Measurements from ENCODE around the gene TBX1. TPM values are rescaled to one million over a fixed set of nuclear protein-coding genes. Genes with fewer than 3 reads are reported as not detected.
A peak's percentile ranks its signal among the peaks of the same experiment; 100 is the strongest.

The TBX1 gene
- polyA plus RNA-seq, 1 donor (not counting 4 experiments of a cell fraction or from before 2014, with no cell fraction given): 0.10 TPM

DNA sequence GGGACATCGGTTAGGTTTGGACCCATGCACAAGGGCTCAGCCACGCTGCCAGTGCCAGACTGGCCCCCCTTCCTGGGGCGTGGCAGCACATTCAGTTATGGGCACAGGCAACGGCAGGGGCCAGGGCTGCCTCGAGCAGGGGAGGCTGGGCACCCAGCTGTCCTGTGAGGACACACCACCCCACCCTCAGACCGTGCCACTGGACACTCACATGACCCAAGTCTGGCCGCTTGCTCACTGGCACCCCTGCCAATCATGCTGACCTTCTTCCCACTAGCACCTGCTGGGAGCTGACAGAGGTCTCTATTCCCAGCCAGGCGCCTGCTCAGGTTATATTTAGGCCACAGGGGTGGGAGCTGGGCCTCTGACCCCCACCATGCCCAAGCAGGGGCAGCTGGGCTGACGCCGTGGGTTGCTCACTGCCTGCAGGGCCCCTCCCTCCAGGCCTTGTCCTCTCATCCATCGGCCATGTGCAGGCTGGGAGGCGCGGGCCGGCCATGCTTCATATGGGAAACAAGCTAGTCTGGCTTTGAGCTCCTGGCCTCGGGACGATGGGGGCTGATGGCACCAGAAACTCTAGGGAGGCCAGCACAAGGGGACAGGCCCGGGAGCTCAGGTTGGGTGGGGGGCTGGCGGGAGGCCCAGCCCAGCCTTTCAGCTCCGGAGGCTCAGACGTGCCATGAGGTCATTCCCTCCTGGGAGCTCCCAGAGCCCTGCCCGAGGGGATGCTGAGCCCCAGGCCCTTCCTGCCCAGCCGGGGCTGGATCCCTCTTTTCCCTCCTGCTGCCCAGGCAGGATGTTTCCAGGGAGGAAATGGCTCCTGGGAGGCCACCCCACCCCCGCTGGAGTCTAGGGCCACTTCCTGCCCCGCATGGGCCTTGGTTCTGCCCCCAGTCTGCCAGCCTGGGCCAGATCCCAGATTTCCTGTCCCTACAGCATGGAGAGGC lies 15.2 kb upstream of the TBX1 start:
- TF ChIP-seq CTCF (optimal IDR thresholded peaks at IDR 0.05 in 1 of 3, IDR thresholded peaks at IDR 0.05 in 1 of 3, conservative IDR thresholded peaks at IDR 0.05 in 1 of 3; ENCODE audit: extremely low read depth in 1 of 3, insufficient read depth in 2 of 3, low read length in 3 of 3) (no peak), EZH2 (IDR thresholded peaks at IDR 0.05; ENCODE audit: low read length) (no peak)
- no peak overlapping the region for H3K9ac ChIP-seq (ENCODE audit: control insufficient read depth, extremely low read depth, insufficient read depth, low read length)

GRCh38 chr22:19746726-19747125 lies 13.9 kb upstream of the TBX1 start:
- Histone ChIP-seq H3K27me3 (ENCODE audit: control insufficient read depth, extremely low read depth, insufficient read depth, low read length) (no peaks in the 10 kb centered on the region), H3K79me2 (ENCODE audit: control insufficient read depth, insufficient read depth, low read length) (no peaks in the 10 kb centered on the region), H3K4me1 (ENCODE audit: control insufficient read depth, extremely low read depth, insufficient read depth, low read length) (no peaks in the 10 kb centered on the region), H3K27ac (ENCODE audit: control insufficient read depth, insufficient read depth, low read length) (no peak overlapping the region), H3K4me3 (ENCODE audit: control insufficient read depth in 2 of 3, extremely low read depth in 1 of 3, insufficient read depth in 2 of 3, low read depth in 1 of 3, low read length in 3 of 3) (no peak overlapping the region), H3K9me3 (ENCODE audit: control insufficient read depth, low read depth, low read length) (no peaks in the 10 kb centered on the region), H3K4me2 (ENCODE audit: control insufficient read depth, extremely low read depth, insufficient read depth, low read depth, low read length) (no peak overlapping the region), H3K9me1 (ENCODE audit: control insufficient read depth, extremely low read depth, insufficient read depth, low read length) (no peaks in the 10 kb centered on the region), H2AFZ (ENCODE audit: control insufficient read depth, low read length) (no peak overlapping the region), H4K20me1 (ENCODE audit: control insufficient read depth, extremely low read depth, insufficient read depth, low read length) (no peaks in the 10 kb centered on the region), H3K9ac (ENCODE audit: control insufficient read depth, extremely low read depth, insufficient read depth, low read length) (no peak overlapping the region), H3K36me3 (ENCODE audit: control insufficient read depth in 2 of 2, extremely low read depth in 1 of 2, insufficient read depth in 2 of 2, low read length in 2 of 2) (no peaks in the 10 kb centered on the region)
- FAIRE-seq (no peak), DNase-seq (ENCODE audit: low read depth, low spot score) (no peak)
- dilution Hi-C loops (cut with MboI; ENCODE audit: extremely low pct_ligation_motif_present, low sequenced_read_pairs): no loop called here
- TF ChIP-seq EZH2 (IDR thresholded peaks at IDR 0.05; ENCODE audit: low read length): no peak
- TF ChIP-seq CTCF (optimal IDR thresholded peaks at IDR 0.05 in 1 of 3, IDR thresholded peaks at IDR 0.05 in 1 of 3, conservative IDR thresholded peaks at IDR 0.05 in 1 of 3; ENCODE audit: extremely low read depth in 1 of 3, insufficient read depth in 2 of 3, low read length in 3 of 3): no peak

More for the DNA sequence above, 15.2 kb upstream of the TBX1 start:
- H3K4me3 ChIP-seq (ENCODE audit: control insufficient read depth in 2 of 3, extremely low read depth in 1 of 3, insufficient read depth in 2 of 3, low read depth in 1 of 3, low read length in 3 of 3): no peak overlapping the region
- no peaks in the 10 kb centered on the region for H3K79me2 ChIP-seq (ENCODE audit: control insufficient read depth, insufficient read depth, low read length)
- H3K36me3 ChIP-seq (ENCODE audit: control insufficient read depth in 2 of 2, extremely low read depth in 1 of 2, insufficient read depth in 2 of 2, low read length in 2 of 2): no peaks in the 10 kb centered on the region
- H3K9me1 ChIP-seq (ENCODE audit: control insufficient read depth, extremely low read depth, insufficient read depth, low read length): no peaks in the 10 kb centered on the region
- H3K27me3 ChIP-seq (ENCODE audit: control insufficient read depth, extremely low read depth, insufficient read depth, low read length): no peaks in the 10 kb centered on the region
- DNase-seq (ENCODE audit: low read depth, low spot score): no peak
- FAIRE-seq: no peak
- no peak overlapping the region for H3K27ac ChIP-seq (ENCODE audit: control insufficient read depth, insufficient read depth, low read length)
- no peaks in the 10 kb centered on the region for H4K20me1 ChIP-seq (ENCODE audit: control insufficient read depth, extremely low read depth, insufficient read depth, low read length)
- no peaks in the 10 kb centered on the region for H3K4me1 ChIP-seq (ENCODE audit: control insufficient read depth, extremely low read depth, insufficient read depth, low read length)
- H2AFZ ChIP-seq (ENCODE audit: control insufficient read depth, low read length): peak overlapping the region; percentile 15
- no peaks in the 10 kb centered on the region for H3K9me3 ChIP-seq (ENCODE audit: control insufficient read depth, low read depth, low read length)
- no peak overlapping the region for H3K4me2 ChIP-seq (ENCODE audit: control insufficient read depth, extremely low read depth, insufficient read depth, low read depth, low read length)
- dilution Hi-C loops (cut with MboI; ENCODE audit: extremely low pct_ligation_motif_present, low sequenced_read_pairs): no loop called here

Measured in keratinocyte (primary cell).